GM18873 (cell line): ENCODE data around the gene TRIM61.
A peak's percentile ranks its signal among the peaks of the same experiment; 100 is the strongest.
"Not testable (repeated sequence)": the region's sequence is repeated elsewhere in the genome, so short reads cannot be mapped to it uniquely, and the experiment has no call there.

Experiments used
- ATAC-seq: cut with Tn5 transposase; IDR thresholded peaks from one replicate; pipeline ENCODE4 v1.9.1; 2021; ENCODE audit warnings: mild to moderate bottlenecking, moderate library complexity, moderate number of reproducible peaks; ENCODE audit not compliant: unreplicated experiment, low FRiP score

TRIM61 gene

DNA sequence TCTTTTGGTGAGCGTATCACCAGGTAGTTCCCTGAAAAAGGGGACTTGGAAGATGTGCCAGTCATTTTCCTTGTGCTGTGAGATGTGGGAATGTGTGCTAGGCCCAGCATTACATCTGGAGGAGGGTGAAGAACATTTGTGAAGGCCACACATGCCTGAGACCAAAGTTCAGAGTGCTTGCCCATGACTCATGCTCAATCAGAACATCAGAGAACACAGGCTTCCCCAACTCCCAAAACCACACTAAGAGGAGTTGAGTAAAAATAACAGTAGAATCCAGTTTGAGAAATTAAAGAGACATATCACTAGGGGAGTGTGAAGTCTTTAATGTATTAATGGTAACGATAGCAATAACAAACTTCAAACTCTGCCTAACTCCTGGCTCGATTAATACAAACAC, 18.0 kb downstream of the TRIM61 start:
- ATAC-seq: not testable (repeated sequence)

DNA sequence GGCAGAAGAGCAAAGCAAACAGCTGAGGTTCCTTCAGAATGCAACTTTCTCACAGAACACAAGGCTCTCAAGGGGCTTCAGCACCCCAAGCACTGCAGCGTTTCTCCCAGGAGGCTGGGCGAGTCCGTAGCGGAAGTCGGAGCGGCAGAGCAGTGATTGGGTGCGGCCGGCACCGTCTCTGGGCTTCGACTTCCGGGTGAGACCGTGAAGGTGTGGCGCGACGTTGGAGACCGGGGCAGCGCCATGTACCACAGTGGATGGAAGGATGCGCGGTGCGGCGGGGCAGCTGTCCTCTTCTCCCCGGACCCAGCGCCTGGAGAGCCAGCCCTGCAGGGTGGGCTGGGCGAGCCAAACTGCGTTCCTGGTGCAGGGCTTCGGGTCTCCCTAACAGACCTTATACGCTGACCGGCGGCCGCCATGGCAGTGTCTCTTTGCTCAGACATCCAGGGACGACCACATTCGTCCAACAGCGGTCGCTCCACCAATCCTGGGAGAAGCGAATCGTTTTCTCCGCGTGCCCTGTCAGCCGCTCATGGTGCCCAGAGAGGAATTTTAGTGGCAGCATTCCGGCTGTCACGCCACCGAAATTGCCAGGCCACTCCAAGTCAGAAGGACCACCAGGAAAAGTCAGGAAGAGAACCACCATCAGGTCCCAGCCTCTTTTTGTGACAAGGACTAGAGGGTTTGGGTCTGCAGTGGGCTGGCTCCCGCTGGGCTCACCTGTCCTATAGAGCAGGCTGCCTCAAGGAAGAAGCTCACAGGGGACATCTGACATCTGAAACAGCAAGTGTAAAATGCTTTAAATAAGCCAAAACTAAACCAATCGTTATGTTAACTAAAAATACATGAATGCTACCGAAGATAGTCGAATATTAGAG, 20.5 kb downstream of the TRIM61 start:
- ATAC-seq: peak; percentile 99

DNA sequence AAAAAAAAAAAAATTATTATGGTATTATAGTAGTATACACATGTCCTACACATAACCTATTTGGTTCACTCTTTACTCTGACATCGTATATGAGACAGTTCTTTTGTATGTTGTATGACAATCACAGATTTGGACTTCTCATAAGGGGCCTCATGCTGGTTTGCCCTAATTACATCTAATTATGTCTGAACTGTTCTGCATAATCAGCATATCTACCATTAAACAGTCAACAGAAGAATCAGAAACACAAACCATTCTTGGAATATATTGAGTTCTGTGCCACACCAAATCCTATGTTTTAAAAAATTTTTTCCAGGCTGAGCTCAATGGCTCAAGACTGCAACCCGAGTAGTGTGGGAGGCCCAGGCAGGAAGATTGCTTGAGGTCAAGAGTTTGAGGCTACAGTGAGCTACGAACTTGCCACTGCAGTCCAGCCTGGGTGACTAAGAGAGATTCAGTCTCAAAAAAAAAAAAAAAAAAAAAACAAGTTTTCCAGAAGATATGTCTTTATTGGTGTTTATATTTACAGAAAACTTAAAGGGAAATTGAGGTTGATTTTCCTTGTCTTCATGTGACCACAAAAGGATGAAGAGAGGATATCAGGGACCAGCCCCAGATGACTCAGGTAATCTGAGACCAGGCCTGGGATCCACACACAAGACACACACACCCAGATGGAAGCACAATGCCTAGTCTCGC, 22.2 kb downstream of the TRIM61 start:
- ATAC-seq: no peak

DNA sequence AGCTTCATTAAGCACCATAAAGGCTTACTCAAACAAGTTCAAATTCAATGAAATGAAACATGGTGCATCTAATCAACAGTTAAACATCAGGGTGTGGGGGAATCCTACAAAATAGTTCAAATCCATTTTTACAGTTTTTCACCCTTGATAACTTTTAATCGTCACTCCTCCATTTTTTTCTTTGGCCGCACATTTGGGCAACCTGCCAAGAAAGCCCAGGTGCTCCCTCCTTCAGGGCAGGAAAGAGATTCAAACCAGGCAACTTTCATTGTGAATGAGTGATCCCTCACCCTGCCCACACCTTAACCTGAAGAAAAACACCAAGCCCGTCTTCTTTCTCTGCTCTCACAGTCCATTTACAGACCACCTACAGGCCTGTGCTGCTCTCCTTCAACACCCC, 24.9 kb downstream of the TRIM61 start:
- ATAC-seq: no peak

DNA sequence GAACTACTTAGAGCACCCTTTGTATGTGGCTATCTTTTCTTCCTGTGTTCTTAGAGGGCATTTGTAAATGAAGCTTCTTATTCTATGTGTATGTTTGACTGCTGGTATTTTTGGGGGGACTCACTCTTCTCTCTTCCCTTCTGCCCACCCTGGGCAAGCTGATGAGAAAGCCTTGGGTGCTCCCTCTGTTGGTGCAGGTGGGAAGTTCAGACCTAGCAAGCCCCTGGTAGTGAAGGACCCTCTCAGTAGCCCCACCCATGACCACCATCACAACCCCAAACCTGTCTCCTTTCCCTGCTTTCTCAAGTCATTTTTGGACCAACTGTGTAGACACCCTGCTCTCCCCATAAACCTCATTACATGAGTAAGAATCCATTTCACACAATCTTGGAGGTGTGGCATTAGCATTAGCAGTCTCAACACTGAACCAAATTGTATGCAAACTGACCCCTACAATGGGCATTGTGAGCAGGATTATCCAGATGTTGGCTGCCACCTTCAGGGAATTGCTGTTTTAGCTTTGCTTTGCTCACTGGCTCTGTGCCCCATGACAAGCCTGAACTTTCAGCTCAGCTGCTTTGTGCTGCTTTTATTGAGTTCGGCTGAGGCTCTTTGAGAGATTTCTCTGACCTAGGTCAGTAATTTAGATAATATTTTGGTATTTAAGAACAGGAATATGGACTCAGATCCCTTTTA, 27.9 kb downstream of the TRIM61 start:
- ATAC-seq: no peak

DNA sequence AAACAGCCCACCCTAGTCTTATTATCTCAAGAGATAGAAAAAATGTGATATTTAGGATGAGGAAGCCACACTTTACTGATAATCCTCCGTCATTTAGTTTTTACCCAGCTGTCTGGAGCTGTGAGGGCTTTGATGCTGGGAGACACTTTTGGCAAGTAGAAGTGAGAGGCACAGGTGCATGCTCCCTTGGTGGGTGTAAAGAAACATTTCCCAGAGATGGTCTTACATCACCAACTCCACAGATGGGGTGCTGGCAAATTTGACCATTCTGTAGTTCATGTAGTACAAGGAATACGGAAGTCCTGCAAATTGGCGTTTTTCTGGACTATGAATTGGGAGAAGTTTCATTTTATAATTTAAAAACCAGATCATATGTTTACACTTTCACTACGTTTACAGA, 28.5 kb downstream of the TRIM61 start:
- ATAC-seq: no peak

DNA sequence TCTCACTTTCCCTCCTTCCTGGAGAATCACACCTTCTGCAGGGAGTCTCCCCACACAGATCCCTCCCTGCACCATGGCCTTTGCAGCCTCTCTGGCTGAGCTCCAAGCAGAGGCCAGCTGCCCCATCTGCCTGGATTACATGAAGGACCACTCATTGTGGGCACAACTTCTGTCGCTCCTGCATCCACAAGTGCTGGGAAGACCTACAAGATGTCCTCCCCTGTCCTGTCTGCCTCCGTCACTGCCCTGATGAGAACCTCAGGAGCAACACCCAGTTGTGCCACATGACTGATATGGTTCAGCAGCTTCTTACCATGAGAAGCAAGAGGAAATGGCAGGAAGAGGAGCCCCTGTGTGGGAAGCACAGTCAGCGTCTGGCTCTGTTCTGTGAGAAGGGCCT, 29.5 kb downstream of the TRIM61 start:
- not testable (repeated sequence) for ATAC-seq

DNA sequence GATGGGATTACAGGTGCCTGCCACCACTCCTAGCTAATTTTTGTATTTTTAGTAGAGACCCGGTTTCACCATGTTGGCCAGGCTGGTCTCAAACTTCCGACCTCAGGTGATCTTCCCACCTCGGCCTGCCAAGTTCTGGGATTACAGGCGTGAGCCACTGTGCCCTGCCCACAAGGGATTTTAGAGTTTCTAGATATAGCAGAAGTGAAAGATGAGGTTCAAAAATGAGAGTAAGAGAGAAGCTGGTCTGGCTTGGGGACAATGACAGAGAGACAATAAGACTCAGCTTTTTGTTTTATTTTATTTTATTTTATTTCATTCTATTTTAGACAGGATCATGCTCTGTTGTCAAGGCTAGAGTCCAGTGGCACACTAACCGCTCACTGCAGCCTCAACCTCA, 30.6 kb downstream of the TRIM61 start:
- no peak for ATAC-seq

DNA sequence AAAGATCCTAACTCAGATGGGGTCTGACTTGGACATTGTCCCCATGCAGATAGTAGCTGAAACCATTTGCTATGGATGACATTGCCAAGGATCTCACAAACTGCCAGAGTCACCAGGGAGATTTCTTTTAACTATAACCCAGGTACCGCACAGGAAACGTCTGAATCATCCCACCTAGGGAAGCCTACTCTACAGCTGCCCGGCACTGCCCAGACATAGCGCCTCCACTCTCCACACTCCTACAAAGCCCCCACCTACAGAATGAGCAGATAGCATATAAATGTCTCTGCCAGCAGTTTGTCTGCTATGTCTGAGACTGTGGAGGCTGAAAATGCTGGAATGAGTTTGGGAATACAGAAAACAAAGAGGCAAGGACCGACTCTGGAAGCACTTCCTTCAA, 32.3 kb downstream of the TRIM61 start:
- no peak for ATAC-seq

DNA sequence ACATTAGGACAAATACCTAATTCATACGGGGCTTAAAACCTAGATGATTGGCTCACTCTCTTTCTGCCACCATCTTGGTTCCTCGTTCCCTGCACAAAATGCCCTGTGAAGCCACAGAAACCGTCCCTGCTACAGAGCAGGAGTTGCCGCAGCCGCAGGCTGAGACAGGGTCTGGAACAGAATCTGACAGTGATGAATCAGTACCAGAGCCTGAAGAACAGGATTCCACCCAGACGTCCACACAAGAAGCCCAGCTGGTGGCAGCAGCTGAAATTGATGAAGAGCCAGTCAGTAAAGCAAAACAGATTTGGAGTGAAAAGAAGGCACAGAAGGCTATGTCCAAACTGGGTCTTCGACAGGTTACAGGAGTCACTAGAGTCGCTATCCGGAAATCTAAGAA, 34.3 kb downstream of the TRIM61 start:
- ATAC-seq: no peak

DNA sequence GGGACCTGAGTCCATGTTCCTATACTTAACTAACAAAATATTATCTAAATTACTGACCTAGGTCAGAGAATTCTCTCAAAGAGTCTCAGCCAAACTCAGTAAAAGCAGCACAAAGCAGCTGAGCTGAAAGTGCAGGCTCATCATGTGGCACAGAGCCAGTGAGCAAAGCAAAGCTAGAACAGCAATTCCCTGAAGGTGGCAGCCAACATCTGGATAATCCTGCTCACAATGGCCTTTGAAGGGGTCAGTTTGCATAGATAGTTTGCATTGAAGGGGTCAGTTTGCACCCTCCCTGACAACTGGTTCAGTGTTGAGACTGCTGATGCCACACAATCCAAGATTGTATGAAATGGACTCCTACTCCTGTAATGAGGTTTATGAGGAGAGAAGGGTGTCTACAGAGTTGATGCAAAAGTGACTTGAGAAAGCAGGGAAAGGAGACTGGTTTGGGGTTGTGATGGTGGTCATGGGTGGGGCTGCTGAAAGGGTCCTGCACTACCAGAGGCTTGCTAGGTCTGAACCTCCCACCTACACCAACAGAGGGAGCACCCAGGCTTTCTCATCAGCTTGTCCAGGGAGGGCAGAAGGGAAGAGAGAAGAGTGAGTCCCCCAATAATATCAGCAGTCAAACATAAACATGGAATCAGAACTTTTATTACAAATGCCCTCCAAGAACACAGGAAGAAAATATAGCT, 39.7 kb downstream of the TRIM61 start:
- ATAC-seq: peak; percentile 48

DNA sequence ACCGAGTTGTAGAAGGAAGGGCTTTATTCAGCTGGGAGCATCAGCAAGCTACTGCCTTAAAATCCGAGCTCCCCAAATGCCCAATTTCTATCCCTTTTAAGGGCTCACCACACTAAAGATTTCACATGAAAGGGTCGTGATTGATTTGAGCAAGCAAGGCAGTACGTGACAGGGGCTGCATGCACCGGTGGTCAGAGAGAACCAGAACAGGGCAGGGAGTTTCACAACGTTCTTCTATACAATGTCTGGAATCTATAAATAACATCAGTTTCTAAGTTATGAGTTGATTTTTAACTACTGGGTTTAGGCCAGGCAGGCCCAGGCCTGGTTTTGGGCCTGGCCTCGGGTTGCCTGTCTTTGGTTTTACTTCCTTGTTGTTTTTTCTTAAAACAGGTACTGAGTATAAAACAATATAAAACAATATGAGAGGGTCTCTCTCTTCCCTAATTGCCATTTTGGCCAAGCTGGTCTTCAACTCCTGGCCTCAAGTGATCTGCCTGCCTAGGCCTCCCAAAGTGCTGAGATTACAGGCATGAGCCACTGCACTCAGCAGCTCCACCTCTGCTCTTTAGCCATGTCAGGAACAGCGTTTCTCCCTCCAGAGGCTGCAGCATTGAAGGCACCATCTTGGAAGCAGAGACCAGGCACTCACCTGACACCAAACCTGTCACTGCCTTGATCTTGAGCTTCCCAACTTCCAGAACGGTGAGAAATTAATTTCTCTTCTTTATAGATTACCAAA, 41.4 kb downstream of the TRIM61 start:
- peak; percentile 56 for ATAC-seq

DNA sequence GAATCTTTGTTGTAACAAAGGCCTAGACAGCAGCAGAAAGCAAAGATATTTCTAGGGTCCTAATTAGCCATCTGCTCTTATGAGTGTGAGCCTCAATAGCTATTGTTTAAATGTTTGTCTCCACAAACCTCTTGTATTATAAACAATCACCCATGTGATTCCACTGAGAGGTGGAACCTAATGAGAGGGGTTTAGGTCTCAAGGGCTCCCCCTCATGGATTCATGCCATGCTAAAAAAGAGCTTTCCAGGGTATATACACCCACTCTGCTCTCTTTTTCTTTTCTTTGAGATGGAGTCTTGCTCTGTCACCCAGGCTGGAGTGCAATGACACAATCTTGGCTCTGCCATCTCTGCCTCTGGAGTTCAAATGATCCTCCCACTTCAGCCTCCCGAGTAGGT, 42.1 kb downstream of the TRIM61 start:
- peak; percentile 47 for ATAC-seq

DNA sequence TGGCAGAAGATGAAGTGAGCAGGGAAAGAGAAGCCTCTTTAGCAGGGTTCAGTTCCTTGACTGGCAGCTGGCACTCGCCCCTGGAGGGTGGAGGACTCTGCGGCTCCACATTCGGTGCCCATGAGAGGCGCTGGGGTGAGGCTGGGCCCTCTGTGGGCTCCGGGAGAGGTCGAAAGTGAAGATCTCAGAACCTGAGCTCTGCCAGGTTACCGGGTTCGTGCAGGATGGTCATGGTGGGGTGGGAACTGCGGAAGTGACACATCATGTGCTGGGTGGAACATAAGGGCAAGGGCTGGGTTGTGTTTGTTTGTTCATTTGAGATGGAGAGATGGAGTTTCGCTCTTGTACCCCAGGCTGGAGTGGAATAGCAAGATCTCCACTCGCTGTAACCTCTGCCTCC, 44.2 kb downstream of the TRIM61 start:
- ATAC-seq: no peak

DNA sequence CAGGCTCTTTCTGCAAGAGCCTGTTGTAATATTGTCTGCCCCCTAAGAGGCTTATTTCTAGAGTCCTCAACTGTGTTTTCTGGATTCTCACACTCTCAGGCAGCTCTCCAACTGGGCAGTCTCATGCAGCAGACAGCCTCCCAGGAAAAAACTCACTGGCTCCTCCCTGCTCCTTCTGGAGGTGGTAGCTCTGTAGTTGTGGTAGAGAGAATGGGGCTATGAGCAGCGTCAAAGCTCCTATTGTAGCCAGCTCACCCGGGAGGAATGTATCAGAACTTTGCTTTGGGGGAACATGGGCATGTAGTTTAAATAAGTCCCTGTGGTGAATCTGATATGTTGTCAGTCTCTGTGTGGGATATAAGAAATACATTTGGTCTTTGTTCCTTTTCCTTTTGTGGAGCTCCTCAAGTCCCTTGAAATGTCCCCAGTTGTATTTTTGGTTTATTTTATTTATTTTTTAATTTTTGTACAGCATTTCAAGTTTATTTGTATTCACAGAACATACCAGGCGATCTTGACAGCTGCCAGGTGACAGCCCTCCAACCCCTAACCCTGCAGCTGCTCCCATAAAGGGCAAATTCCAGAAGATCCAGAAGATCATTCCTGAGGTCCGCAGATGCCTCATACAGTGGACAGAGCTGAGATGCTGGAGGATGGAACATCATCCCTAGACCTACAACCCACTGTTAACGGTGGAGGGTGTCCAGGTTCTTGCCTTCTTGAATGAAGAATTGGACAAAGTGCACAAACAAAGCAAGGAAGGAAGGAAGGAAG, 45.7 kb downstream of the TRIM61 start:
- ATAC-seq: no peak

DNA sequence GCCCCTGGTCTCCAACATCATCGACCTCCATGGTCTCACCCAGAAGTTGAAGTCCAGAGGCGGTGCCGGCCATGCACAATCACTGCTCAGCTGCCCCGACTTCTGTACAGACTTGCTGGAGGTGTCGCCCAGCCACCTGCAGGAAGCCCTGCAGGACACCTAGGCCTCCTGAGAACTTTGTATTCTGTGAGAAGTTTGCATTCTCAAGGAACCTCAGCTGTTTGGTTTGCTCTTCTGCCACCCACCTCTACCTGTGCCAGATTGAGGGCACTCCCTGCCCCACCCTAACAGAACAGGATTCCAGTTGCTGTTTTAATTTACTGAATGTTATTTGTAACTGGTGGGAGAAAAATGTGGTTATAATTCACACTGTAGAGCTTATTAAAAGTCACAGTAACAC, 46.8 kb downstream of the TRIM61 start:
- ATAC-seq: no peak

DNA sequence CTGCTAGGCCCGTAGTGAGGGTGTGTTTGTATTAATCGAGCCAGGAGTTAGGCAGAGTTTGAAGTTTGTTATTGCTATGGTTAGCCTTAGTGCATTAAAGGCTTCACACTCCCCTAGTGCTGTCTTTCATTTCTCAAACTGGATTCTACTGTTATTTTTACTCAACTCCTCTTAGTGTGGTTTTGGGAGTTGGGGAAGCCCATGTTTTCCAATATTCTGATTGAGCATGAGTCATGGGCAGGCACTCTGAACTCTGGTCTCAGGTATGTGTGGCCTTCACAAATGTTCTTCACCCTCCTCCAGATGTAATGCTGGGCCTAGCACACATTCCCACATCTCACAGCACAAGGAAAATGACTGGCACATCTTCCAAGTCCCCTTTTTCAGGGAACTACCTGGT, 50.4 kb downstream of the TRIM61 start:
- not testable (repeated sequence) for ATAC-seq

DNA sequence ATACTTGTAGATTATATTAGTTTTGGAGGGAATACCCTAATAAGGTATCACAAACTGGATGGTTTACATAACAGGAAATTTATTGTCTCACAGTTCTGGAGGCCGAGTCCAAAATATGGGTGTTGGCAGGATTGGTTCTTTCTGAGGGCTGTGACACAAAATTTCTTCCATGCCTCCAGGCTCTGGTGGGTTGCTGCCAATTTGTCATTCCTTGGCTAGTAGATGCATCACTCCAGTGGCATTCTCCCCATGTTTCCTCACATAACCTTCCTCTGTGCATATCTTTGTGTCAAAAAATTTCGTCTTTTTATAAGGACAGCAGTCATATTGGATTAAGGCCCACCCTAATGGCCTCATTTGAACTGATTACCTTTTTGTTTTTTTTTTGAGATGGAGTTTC, 51.2 kb downstream of the TRIM61 start:
- ATAC-seq: no peak

DNA sequence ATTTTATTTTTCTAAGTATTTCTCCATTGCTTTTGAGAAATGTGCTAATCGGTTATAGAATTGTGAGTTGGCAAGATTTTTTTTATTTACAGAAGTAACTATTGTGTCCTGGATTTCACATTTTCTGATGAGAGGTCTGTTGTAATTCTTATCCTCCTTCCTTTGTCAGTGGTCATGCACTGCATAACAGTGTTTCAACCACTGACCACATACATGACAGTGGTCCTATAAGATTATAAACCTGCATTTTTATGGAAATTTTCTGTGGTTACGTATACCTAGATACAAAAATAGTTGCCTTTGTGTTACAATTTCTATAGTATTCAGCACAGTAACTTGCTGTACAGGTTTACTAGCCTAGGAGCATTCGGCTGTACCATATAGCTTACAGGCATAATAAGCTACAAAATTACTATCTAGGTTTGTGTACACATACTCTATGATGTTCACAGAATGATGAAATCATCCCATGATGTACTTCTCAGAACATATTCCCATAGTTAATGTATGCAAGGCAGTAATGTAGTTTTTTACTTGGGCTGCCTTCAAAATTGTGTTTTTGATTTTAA, 52.7 kb downstream of the TRIM61 start:
- ATAC-seq: no peak
